IMR-90 (cell line): ENCODE data around the gene HYAL1. TPM values are rescaled to one million over a fixed set of nuclear protein-coding genes. Genes with fewer than 3 reads are reported as not detected.

Source experiments
- ATAC-seq: fragments of 200-7000 bp; cut with Tn5 transposase; 2 replicates; pipeline ENCODE4 v1.9.1; 2020; ENCODE audit warnings: low read depth, mild to moderate bottlenecking, moderate library complexity
- BruUV-seq: library from RNA; stranded (reverse); fragments of 400-500 nt; replicated peaks from 2 replicates; lab custom pipeline; 2021; lab: Mats Ljungman, UMichigan
- CTCF ChIA-PET: fragments of 300-600 bp; formaldehyde crosslinking; extraction: SDS; loops from one replicate; lab custom pipeline; 2021; ENCODE audit warnings: antibody characterized with exemption; lab: Yijun Ruan, JAX
- POLR2A ChIA-PET: fragments of 300-600 bp; sonication (Branson Sonifier 250); formaldehyde crosslinking; loops from one replicate; lab custom pipeline; 2022; ENCODE audit warnings: antibody characterized with exemption; ENCODE audit not compliant: unreplicated experiment; lab: Charles Lee
- DNase-seq: peaks from one replicate; pipeline ENCODE4 v3.0.0; 2013
- H2AFZ ChIP-seq: replicated peaks from 2 replicates; pipeline ENCODE3; 2013; ENCODE audit warnings: low read length, mild to moderate bottlenecking; ENCODE audit not compliant: poor library complexity
- H2AK5ac ChIP-seq: 2 replicates; pipeline ENCODE4 v1.6.1; 2013; ENCODE audit warnings: low read depth, low read length, inconsistent platforms
- H2AK9ac ChIP-seq: replicated peaks from 2 replicates; pipeline ENCODE3; 2013; ENCODE audit warnings: mild to moderate bottlenecking, low read depth, low read length, moderate library complexity; ENCODE audit not compliant: poor library complexity
- H2BK120ac ChIP-seq: 2 replicates; pipeline ENCODE4 v1.6.1; 2013; ENCODE audit warnings: low read depth, low read length, inconsistent platforms
- H2BK15ac ChIP-seq: 3 replicates; pipeline ENCODE4 v1.6.1; 2013; ENCODE audit warnings: low read depth, low read length, inconsistent platforms
- H2BK20ac ChIP-seq: 2 replicates; pipeline ENCODE4 v1.6.1; 2013; ENCODE audit warnings: low read depth, mild to moderate bottlenecking, inconsistent platforms, low read length, moderate library complexity
- H2BK5ac ChIP-seq: 2 replicates; pipeline ENCODE4 v1.6.1; 2013; ENCODE audit warnings: mild to moderate bottlenecking, low read depth, low read length, inconsistent platforms; ENCODE audit not compliant: poor library complexity, severe bottlenecking
- H3K14ac ChIP-seq: replicated peaks from 2 replicates; pipeline ENCODE4 v1.6.1; 2013; ENCODE audit warnings: low read depth, low read length, inconsistent platforms
- H3K18ac ChIP-seq: 2 replicates; pipeline ENCODE4 v1.6.1; 2013; ENCODE audit warnings: low read depth, low read length, control low read depth
- H3K23ac ChIP-seq: 2 replicates; pipeline ENCODE4 v1.6.1; 2013; ENCODE audit warnings: low read depth, low read length, inconsistent platforms
- H3K27ac ChIP-seq: 2 replicates; pipeline ENCODE4 v1.5.1; 2013; ENCODE audit warnings: mild to moderate bottlenecking, control low read depth, low read length; ENCODE audit not compliant: insufficient read depth
- H3K27me3 ChIP-seq: 2 replicates; pipeline ENCODE4 v1.6.1; 2013; ENCODE audit warnings: low read length; ENCODE audit not compliant: control insufficient read depth, insufficient read depth
- H3K36me3 ChIP-seq: 2 replicates; pipeline ENCODE4 v1.6.1; 2013; ENCODE audit warnings: low read length, mixed read lengths; ENCODE audit not compliant: control insufficient read depth, insufficient read depth
- H3K4ac ChIP-seq: 2 replicates; pipeline ENCODE4 v1.6.1; 2013; ENCODE audit warnings: low read depth, low read length, inconsistent platforms
- H3K4me1 ChIP-seq: 2 replicates; pipeline ENCODE4 v1.6.1; 2013; ENCODE audit warnings: low read length, mixed read lengths; ENCODE audit not compliant: control insufficient read depth, insufficient read depth
- H3K4me2 ChIP-seq: 2 replicates; pipeline ENCODE4 v1.6.1; 2013; ENCODE audit warnings: low read depth, mild to moderate bottlenecking, control low read depth, low read length, moderate library complexity
- H3K4me3 ChIP-seq: 2 replicates; pipeline ENCODE4 v1.5.1; 2013; ENCODE audit warnings: low read depth, mild to moderate bottlenecking, control low read depth, low read length, moderate library complexity; ENCODE audit not compliant: insufficient read depth
- H3K56ac ChIP-seq: 2 replicates; pipeline ENCODE4 v1.6.1; 2013; ENCODE audit warnings: low read length, inconsistent platforms; ENCODE audit not compliant: insufficient read depth; ENCODE audit errors: extremely low read depth
- H3K79me1 ChIP-seq, 2 experiments: 2 replicates each; pipeline ENCODE4 v1.6.1; 2013; ENCODE audit warnings: low read length in 2 of 2, inconsistent platforms in 1 of 2, low read depth in 1 of 2
- H3K9ac ChIP-seq: 2 replicates; pipeline ENCODE4 v1.6.1; 2013; ENCODE audit warnings: low read depth, low read length, control low read depth
- H3K9me1 ChIP-seq: 2 replicates; pipeline ENCODE4 v1.6.1; 2013; ENCODE audit warnings: low read length, inconsistent platforms; ENCODE audit not compliant: insufficient read depth
- H3K9me3 ChIP-seq: 2 replicates; pipeline ENCODE4 v1.6.1; 2013; ENCODE audit warnings: low read length; ENCODE audit not compliant: control insufficient read depth, insufficient read depth
- H4K20me1 ChIP-seq: 2 replicates; pipeline ENCODE4 v1.6.1; 2013; ENCODE audit warnings: low read length, inconsistent platforms; ENCODE audit not compliant: insufficient read depth
- H4K5ac ChIP-seq: 2 replicates; pipeline ENCODE4 v1.6.1; 2013; ENCODE audit warnings: mild to moderate bottlenecking, low read depth, low read length, control low read depth
- H4K8ac ChIP-seq, 2 experiments: 2 replicates each; pipeline ENCODE4 v1.6.1; 2013; ENCODE audit warnings: low read depth in 2 of 2, low read length in 2 of 2, control low read depth in 1 of 2, inconsistent platforms in 1 of 2
- H4K91ac ChIP-seq: 2 replicates; pipeline ENCODE4 v1.6.1; 2013; ENCODE audit warnings: low read depth, low read length, inconsistent platforms; ENCODE audit not compliant: insufficient read depth
- ELK1 ChIP-seq: fragments of 150-350 bp; IDR thresholded peaks from 2 replicates; pipeline ENCODE4 v1.6.1; 2016; ENCODE audit warnings: low read depth, mild to moderate bottlenecking, low read length, moderate library complexity, borderline replicate concordance
- MAFK ChIP-seq: IDR thresholded peaks from 2 replicates; pipeline ENCODE4 v1.6.1; 2012; ENCODE audit warnings: low read depth, low read length, improper control_type of control experiment
- MAZ ChIP-seq: IDR thresholded peaks from 2 replicates; pipeline ENCODE4 v1.6.1; 2012; ENCODE audit warnings: low read depth, mild to moderate bottlenecking, low read length, improper control_type of control experiment, moderate library complexity, borderline replicate concordance
- RCOR1 ChIP-seq: IDR thresholded peaks from 2 replicates; pipeline ENCODE4 v1.6.1; 2012; ENCODE audit warnings: mild to moderate bottlenecking, low read length, improper control_type of control experiment; ENCODE audit not compliant: insufficient replicate concordance
- USF2 ChIP-seq: fragments of 150-350 bp; IDR thresholded peaks from 2 replicates; pipeline ENCODE4 v1.6.1; 2017; ENCODE audit warnings: mild to moderate bottlenecking, antibody characterized with exemption, low read length, low read depth
- WGBS, 2 experiments: methylation state at CpG; one replicate each; pipeline versions ENCODE4 v1.1.5 to v1.1.7; 2013; ENCODE audit warnings: missing lambda C conversion rate in 2 of 2; ENCODE audit not compliant: insufficient read length in 1 of 2; ENCODE audit errors: extremely low coverage in 2 of 2; 5-methylcytosine and 5-hydroxymethylcytosine counted together
- dilution Hi-C: fragments of 300-500 bp; cut with HindIII; formaldehyde crosslinking; loops from one replicate; pipeline ENCODE4 v1.14.3; 2018; ENCODE audit warnings: low sequenced_read_pairs; ENCODE audit not compliant: unreplicated experiment
- in situ Hi-C: fragments of 300-500 bp; cut with MboI; formaldehyde crosslinking; loops from 3 replicates; pipeline ENCODE4 v1.14.3; 2019; ENCODE audit warnings: low sequenced_read_pairs, inconsistent platforms, mixed read lengths
- intact Hi-C: fragments of 100-400 bp; cut with micrococcal nuclease; formaldehyde crosslinking; loops from 2 replicates; pipeline ENCODE4 v1.10.0; 2022
- polyA plus RNA-seq, 3 experiments: library from polyadenylated mRNA; depleted of rRNA; stranded (reverse); fragments of >200 nt; gene quantifications; 2 replicates each; pipeline ENCODE4 v1.2.3, GENCODE V29; 2012; ENCODE audit warnings: low replicate concordance in 1 of 3
- total RNA-seq: library from RNA; depleted of rRNA; stranded (reverse); fragments of >200 nt; gene quantifications from 2 replicates; pipeline ENCODE4 v1.2.3, GENCODE V29; 2012

HYAL1 gene
- total and polyA plus RNA-seq, 2 of the 4 experiments (the other 2 are of a cell fraction): 0.32 to 0.36 TPM

GRCh38 chr3:50319894-50320625, 16.7 kb upstream of the HYAL1 start:
- Histone ChIP-seq H3K27me3 (no peaks in the 10 kb centered on the region), H2AK5ac (peak overlapping the region; percentile 37; the same call in 1 of the 2 replicates), H3K79me1 (peaks cover 29 to 59% of the 10 kb centered on the region in 2 experiments), H3K4ac (peak overlapping the region; percentile 87), H4K20me1 (peaks cover 16% of the 10 kb centered on the region; the same call in 1 of the 2 replicates), H3K9ac (peak overlapping the region; percentile 87), H3K14ac (0 out of 2 replicates have a peak overlapping the region, but pooled peaks have one; percentile 8), H3K9me3 (no peaks in the 10 kb centered on the region), H4K5ac (no peak overlapping the region), H3K56ac (no peak overlapping the region; the same call in 1 of the 2 replicates), H3K27ac (peak overlapping the region; percentile 98), H3K18ac (no peak overlapping the region), H2BK15ac (no peak overlapping the region), H3K23ac (peak overlapping the region; percentile 32), H2AFZ (no peak overlapping the region), H2BK5ac (no peak overlapping the region), H4K8ac (peak overlapping the region; percentile 20 to 74; a peak in 1 of 4 replicates), H2BK120ac (no peak overlapping the region), H3K36me3 (peaks cover 38% of the 10 kb centered on the region), H2AK9ac (peak overlapping the region; percentile 91), H2BK20ac (no peak overlapping the region), H3K4me1 (peaks cover 25% of the 10 kb centered on the region), H3K4me3 (peak overlapping the region; percentile 58), H4K91ac (peak overlapping the region; percentile 5; the same call in 1 of the 2 replicates), H3K9me1 (peaks cover 22% of the 10 kb centered on the region), H3K4me2 (peak overlapping the region; percentile 96)
- intact Hi-C loops: loop anchor here (5.0 kb wide), 1 partner anchor 58 kb away; no protein-coding TSS in a partner anchor
- BruUV-seq: TSS peak; percentile 64
- TF ChIP-seq ELK1 (no peak), RCOR1 (no peak), USF2 (no peak), MAZ (no peak), MAFK (no peak)
- 80% methylated on average over 27 of the region's 29 CpGs; no CpG with 5 or more reads in 1 of the 2 experiments for WGBS, 2 experiments
- DNase-seq (no peak), ATAC-seq (no peak)
- dilution Hi-C loops: no loop called here
- ChIA-PET CTCF (no interaction called here), POLR2A (no interaction called here)
- in situ Hi-C loops: no loop called here
